ENCODE measurements around the gene FKBP1A. TPM values are rescaled to one million over a fixed set of nuclear protein-coding genes. Genes with fewer than 3 reads are reported as not detected.

FKBP1A gene
- total and polyA plus RNA-seq, 2 donors (not counting 3 experiments of a cell fraction or from before 2014, with no cell fraction given): 968 to 1,972 TPM

GRCh38 chr20:1442304-1442703 is 49.5 kb upstream of the FKBP1A start:
- Histone ChIP-seq H3K4me2 (ENCODE audit: insufficient read depth, low read length) (no peak overlapping the region), H3K79me2 (ENCODE audit: control insufficient read depth, insufficient read depth, low read length) (no peaks in the 10 kb centered on the region), H3K4me1 (ENCODE audit: control insufficient read depth, extremely low read depth, insufficient read depth, low read length) (no peaks in the 10 kb centered on the region), H3K4me3 (replicated peaks in 1 of 3; ENCODE audit: insufficient read depth in 1 of 3, low read depth in 1 of 3, low read length in 3 of 3) (no peak overlapping the region), H3K9me1 (replicated peaks; ENCODE audit: control insufficient read depth, extremely low read depth, insufficient read depth, low read length) (no peaks in the 10 kb centered on the region), H3K36me3 (ENCODE audit: control insufficient read depth in 2 of 2, extremely low read depth in 1 of 2, insufficient read depth in 2 of 2, low read length in 2 of 2) (peaks cover 28 to 45% of the 10 kb centered on the region in 2 experiments), H4K20me1 (replicated peaks; ENCODE audit: control insufficient read depth, extremely low read depth, insufficient read depth, low read length) (no peaks in the 10 kb centered on the region), H3K9ac (replicated peaks; ENCODE audit: extremely low read depth, insufficient read depth, low read length) (no peak overlapping the region), H3K27me3 (ENCODE audit: control insufficient read depth in 2 of 2, insufficient read depth in 2 of 2, low read length in 2 of 2) (no peaks in the 10 kb centered on the region), H2AFZ (ENCODE audit: low read depth, low read length) (no peak overlapping the region), H3K9me3 (replicated peaks; ENCODE audit: control insufficient read depth, insufficient read depth, low read length) (no peaks in the 10 kb centered on the region), H3K27ac (ENCODE audit: insufficient read depth, low read depth, low read length) (no peak overlapping the region)
- POLR2A ChIA-PET: no interaction called here
- intact Hi-C loops (cut with micrococcal nuclease): no loop called here
- no TSS peak for BruUV-seq (replicated peaks)
- CTCF ChIA-PET: interaction anchor here (4.0 kb wide), 1 partner anchor 61 kb away, joined by 20 read pairs; no protein-coding TSS in a partner anchor
- dilution Hi-C loops (cut with MboI; ENCODE audit: extremely low pct_ligation_motif_present, low sequenced_read_pairs): loop anchor here (25.0 kb wide), 1 partner anchor 130 kb away; no protein-coding TSS in a partner anchor
- DNase-seq (ENCODE audit: low read depth, low spot score) (no peak), FAIRE-seq (peak; percentile 8)
- TF ChIP-seq, protein P1, sequence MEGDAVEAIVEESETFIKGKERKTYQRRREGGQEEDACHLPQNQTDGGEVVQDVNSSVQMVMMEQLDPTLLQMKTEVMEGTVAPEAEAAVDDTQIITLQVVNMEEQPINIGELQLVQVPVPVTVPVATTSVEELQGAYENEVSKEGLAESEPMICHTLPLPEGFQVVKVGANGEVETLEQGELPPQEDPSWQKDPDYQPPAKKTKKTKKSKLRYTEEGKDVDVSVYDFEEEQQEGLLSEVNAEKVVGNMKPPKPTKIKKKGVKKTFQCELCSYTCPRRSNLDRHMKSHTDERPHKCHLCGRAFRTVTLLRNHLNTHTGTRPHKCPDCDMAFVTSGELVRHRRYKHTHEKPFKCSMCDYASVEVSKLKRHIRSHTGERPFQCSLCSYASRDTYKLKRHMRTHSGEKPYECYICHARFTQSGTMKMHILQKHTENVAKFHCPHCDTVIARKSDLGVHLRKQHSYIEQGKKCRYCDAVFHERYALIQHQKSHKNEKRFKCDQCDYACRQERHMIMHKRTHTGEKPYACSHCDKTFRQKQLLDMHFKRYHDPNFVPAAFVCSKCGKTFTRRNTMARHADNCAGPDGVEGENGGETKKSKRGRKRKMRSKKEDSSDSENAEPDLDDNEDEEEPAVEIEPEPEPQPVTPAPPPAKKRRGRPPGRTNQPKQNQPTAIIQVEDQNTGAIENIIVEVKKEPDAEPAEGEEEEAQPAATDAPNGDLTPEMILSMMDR (IDR thresholded peaks at IDR 0.05; ENCODE audit: extremely low read depth in 1 of 2, insufficient read depth in 1 of 2, low read depth in 1 of 2, low read length in 2 of 2): no peak
- TF ChIP-seq JUN (IDR thresholded peaks at IDR 0.05; ENCODE audit: borderline replicate concordance, insufficient read depth, insufficient read length, low read depth) (no peak), FOS (IDR thresholded peaks at IDR 0.05; ENCODE audit: borderline replicate concordance, insufficient read depth, low read length) (no peak), POLR2AphosphoS5 (IDR thresholded peaks at IDR 0.05; ENCODE audit: insufficient read depth, low read depth, low read length) (no peak), POLR2A (IDR thresholded peaks at IDR 0.05; ENCODE audit: low read depth, low read length) (no peak), GATA2 (IDR thresholded peaks at IDR 0.05; ENCODE audit: insufficient read depth, insufficient read length, low read depth, low read length) (no peak), EZH2 (IDR thresholded peaks at IDR 0.05; ENCODE audit: borderline replicate concordance, low read depth, low read length, severe bottlenecking) (no peak), MYC (IDR thresholded peaks at IDR 0.05; ENCODE audit: low read depth, low read length) (no peak)
- TF ChIP-seq, protein P2, sequence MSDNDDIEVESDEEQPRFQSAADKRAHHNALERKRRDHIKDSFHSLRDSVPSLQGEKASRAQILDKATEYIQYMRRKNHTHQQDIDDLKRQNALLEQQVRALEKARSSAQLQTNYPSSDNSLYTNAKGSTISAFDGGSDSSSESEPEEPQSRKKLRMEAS (IDR thresholded peaks at IDR 0.05; ENCODE audit: insufficient read depth, insufficient read length): no peak

Data from endothelial cell of umbilical vein (primary cell).